K562 (cell line): ENCODE data around the gene CNTN6.

Source experiments
- ATF7 ChIP-seq: fragments of 450-650 bp; IDR thresholded peaks from 2 replicates; pipeline ENCODE4 v1.7.1; 2014; ENCODE audit warnings: mild to moderate bottlenecking, moderate library complexity
- CBX8 ChIP-seq: fragments of 200-600 bp; sonication (generic); IDR thresholded peaks from 2 replicates; pipeline ENCODE4 v1.6.1; 2012; ENCODE audit warnings: borderline replicate concordance, mixed run types, low read depth, mild to moderate bottlenecking, moderate library complexity, mixed read lengths, low read length, control low read depth, inconsistent platforms; ENCODE audit not compliant: poor library complexity, severe bottlenecking; ENCODE audit errors: extremely low read depth
- E2F4 ChIP-seq: sonication (generic); formaldehyde crosslinking; IDR thresholded peaks from 2 replicates; pipeline ENCODE4 v1.8.0; 2022; ENCODE audit warnings: mild to moderate bottlenecking, low read depth, missing genetic modification reagents
- FOXP1 ChIP-seq: sonication (generic); formaldehyde crosslinking; IDR thresholded peaks from 2 replicates; pipeline ENCODE4 v1.8.0; 2022; ENCODE audit warnings: mild to moderate bottlenecking, missing genetic modification reagents
- HDAC2 ChIP-seq: fragments of 450-650 bp; IDR thresholded peaks from 2 replicates; pipeline ENCODE4 v1.6.1; 2016; ENCODE audit warnings: mild to moderate bottlenecking
- HNRNPUL1 ChIP-seq: fragments of 200-400 bp; formaldehyde crosslinking; IDR thresholded peaks from 2 replicates; pipeline ENCODE4 v1.6.1; 2017; ENCODE audit warnings: low read length
- MAFK ChIP-seq: IDR thresholded peaks from 2 replicates; pipeline ENCODE4 v1.6.1; 2011; ENCODE audit warnings: low read length, improper control_type of control experiment
- TAF7 ChIP-seq: fragments of 450-650 bp; IDR thresholded peaks from 2 replicates; pipeline ENCODE4 v1.6.1; 2016; ENCODE audit warnings: missing genetic modification characterization, missing compliant biosample characterization
- ZBTB12 ChIP-seq: fragments of 250-450 bp; sonication (Bioruptor Pico); IDR thresholded peaks from 2 replicates; pipeline ENCODE4 v1.4.0; 2020
- ZNF707 ChIP-seq: fragments of 250-450 bp; sonication (Bioruptor Pico); conservative IDR thresholded peaks from 2 replicates; pipeline ENCODE4 v1.8.0; 2022; ENCODE audit warnings: inconsistent platforms, mild to moderate bottlenecking, moderate library complexity
- ZZZ3 ChIP-seq: fragments of 450-650 bp; IDR thresholded peaks from 2 replicates; pipeline ENCODE4 v1.6.1; 2016; ENCODE audit warnings: antibody characterized with exemption, mild to moderate bottlenecking, moderate library complexity
- TF ChIP-seq, protein P1 (sequence below), 3 experiments: IDR thresholded peaks in 2 of 3; conservative IDR thresholded peaks in 1 of 3; 2 replicates each; pipeline ENCODE4 v1.5.1; 2011 to 2012; ENCODE audit warnings: low read length in 3 of 3, mild to moderate bottlenecking in 3 of 3, control low read depth in 2 of 3, improper control_type of control experiment in 1 of 3, inconsistent platforms in 1 of 3, low read depth in 1 of 3, mixed read lengths in 1 of 3, moderate library complexity in 1 of 3; ENCODE audit not compliant: insufficient read depth in 2 of 3

DNA sequence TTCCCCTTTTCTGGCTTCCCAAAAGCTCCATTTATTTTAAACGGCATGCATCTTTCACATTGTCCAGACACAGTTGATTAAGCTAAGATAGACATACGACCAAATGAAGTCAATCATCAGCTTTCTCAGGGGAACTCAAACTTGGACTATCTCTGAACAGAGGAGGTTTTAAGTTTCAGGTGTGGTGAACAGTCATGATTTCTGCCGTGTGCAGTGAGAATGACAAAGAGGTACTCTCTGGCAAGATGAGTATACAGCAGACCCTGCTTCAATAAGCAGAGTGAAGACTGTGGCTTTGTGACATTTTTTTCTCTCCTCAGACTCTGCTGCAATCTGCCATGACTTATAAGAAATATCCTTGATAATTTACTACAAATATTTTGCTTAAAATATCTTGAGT lies 307.7 kb downstream of the CNTN6 start:
- TF ChIP-seq ZZZ3: no peak
- no peak for TF ChIP-seq CBX8
- no peak for TF ChIP-seq ATF7
- TF ChIP-seq E2F4: no peak
- no peak for TF ChIP-seq HNRNPUL1
- no peak for TF ChIP-seq MAFK
- TF ChIP-seq, protein P1, sequence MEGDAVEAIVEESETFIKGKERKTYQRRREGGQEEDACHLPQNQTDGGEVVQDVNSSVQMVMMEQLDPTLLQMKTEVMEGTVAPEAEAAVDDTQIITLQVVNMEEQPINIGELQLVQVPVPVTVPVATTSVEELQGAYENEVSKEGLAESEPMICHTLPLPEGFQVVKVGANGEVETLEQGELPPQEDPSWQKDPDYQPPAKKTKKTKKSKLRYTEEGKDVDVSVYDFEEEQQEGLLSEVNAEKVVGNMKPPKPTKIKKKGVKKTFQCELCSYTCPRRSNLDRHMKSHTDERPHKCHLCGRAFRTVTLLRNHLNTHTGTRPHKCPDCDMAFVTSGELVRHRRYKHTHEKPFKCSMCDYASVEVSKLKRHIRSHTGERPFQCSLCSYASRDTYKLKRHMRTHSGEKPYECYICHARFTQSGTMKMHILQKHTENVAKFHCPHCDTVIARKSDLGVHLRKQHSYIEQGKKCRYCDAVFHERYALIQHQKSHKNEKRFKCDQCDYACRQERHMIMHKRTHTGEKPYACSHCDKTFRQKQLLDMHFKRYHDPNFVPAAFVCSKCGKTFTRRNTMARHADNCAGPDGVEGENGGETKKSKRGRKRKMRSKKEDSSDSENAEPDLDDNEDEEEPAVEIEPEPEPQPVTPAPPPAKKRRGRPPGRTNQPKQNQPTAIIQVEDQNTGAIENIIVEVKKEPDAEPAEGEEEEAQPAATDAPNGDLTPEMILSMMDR (IDR thresholded peaks at IDR 0.05 in 2 of 3, conservative IDR thresholded peaks at IDR 0.05 in 1 of 3; ENCODE audit: insufficient read depth in 2 of 3, low read depth in 1 of 3, low read length in 3 of 3): no peak
- TF ChIP-seq HDAC2: no peak
- no peak for TF ChIP-seq ZBTB12 (CRISPR knock-in tag)
- TF ChIP-seq FOXP1: no peak
- TF ChIP-seq ZNF707: no peak
- TF ChIP-seq TAF7: no peak
